DND-41 (cell line): ENCODE measurements around the gene OSBPL5.

ENCODE experiments used
- EZH2 ChIP-seq: IDR thresholded peaks from 3 replicates; pipeline ENCODE4 v1.6.1; 2012; ENCODE audit warnings: borderline replicate concordance, low read depth, mild to moderate bottlenecking, moderate library complexity, low read length, inconsistent platforms; ENCODE audit not compliant: severe bottlenecking
- TF ChIP-seq, protein P1 (sequence below): IDR thresholded peaks from 2 replicates; pipeline ENCODE4 v1.5.1; 2012; ENCODE audit warnings: borderline replicate concordance, low read length, moderate library complexity, mild to moderate bottlenecking; ENCODE audit not compliant: poor library complexity, severe bottlenecking; ENCODE audit errors: extremely low read depth

GRCh38 chr11:3109434-3109833, 55.7 kb downstream of the OSBPL5 start:
- TF ChIP-seq, protein P1, sequence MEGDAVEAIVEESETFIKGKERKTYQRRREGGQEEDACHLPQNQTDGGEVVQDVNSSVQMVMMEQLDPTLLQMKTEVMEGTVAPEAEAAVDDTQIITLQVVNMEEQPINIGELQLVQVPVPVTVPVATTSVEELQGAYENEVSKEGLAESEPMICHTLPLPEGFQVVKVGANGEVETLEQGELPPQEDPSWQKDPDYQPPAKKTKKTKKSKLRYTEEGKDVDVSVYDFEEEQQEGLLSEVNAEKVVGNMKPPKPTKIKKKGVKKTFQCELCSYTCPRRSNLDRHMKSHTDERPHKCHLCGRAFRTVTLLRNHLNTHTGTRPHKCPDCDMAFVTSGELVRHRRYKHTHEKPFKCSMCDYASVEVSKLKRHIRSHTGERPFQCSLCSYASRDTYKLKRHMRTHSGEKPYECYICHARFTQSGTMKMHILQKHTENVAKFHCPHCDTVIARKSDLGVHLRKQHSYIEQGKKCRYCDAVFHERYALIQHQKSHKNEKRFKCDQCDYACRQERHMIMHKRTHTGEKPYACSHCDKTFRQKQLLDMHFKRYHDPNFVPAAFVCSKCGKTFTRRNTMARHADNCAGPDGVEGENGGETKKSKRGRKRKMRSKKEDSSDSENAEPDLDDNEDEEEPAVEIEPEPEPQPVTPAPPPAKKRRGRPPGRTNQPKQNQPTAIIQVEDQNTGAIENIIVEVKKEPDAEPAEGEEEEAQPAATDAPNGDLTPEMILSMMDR: no peak
- no peak for TF ChIP-seq EZH2
